HepG2 (cell line): ENCODE measurements around the gene ZNF77. TPM values are rescaled to one million over a fixed set of nuclear protein-coding genes. Genes with fewer than 3 reads are reported as not detected.

Source experiments
- HMGA1 ChIP-seq: sonication (generic); formaldehyde crosslinking; conservative IDR thresholded peaks from 2 replicates; pipeline ENCODE4 v1.4.0; 2020; ENCODE audit warnings: missing genetic modification reagents
- MTA1 ChIP-seq: sonication (generic); formaldehyde crosslinking; IDR thresholded peaks from 2 replicates; pipeline ENCODE4 v1.4.0; 2020; ENCODE audit warnings: missing genetic modification reagents, mild to moderate bottlenecking, borderline replicate concordance
- MYC ChIP-seq: sonication (generic); formaldehyde crosslinking; IDR thresholded peaks from 2 replicates; pipeline ENCODE4 v1.9.0; 2021; ENCODE audit warnings: missing genetic modification reagents, borderline replicate concordance
- SNAPC2 ChIP-seq: sonication (generic); formaldehyde crosslinking; IDR thresholded peaks from 2 replicates; pipeline ENCODE4 v1.8.1; 2022; ENCODE audit warnings: mild to moderate bottlenecking, missing genetic modification reagents
- TAF15 ChIP-seq: fragments of 200-400 bp; formaldehyde crosslinking; IDR thresholded peaks from one replicate; pipeline ENCODE4 v1.6.1; 2018; ENCODE audit warnings: mild to moderate bottlenecking, low read depth, low read length; ENCODE audit not compliant: poor library complexity, severe bottlenecking
- ZNF329 ChIP-seq: sonication (generic); formaldehyde crosslinking; IDR thresholded peaks from 2 replicates; pipeline ENCODE4 v1.9.0; 2021; ENCODE audit warnings: low read depth, mild to moderate bottlenecking, missing genetic modification reagents
- ZNF510 ChIP-seq: sonication (generic); formaldehyde crosslinking; IDR thresholded peaks from 2 replicates; pipeline ENCODE4 v1.4.0; 2020; ENCODE audit warnings: low read depth, mild to moderate bottlenecking, missing genetic modification reagents
- ZNF572 ChIP-seq: sonication (generic); formaldehyde crosslinking; IDR thresholded peaks from 2 replicates; pipeline ENCODE4 v1.5.1; 2020; ENCODE audit warnings: mild to moderate bottlenecking, missing genetic modification reagents
- ZNF749 ChIP-seq: sonication (generic); formaldehyde crosslinking; IDR thresholded peaks from 2 replicates; pipeline ENCODE4 v1.8.0; 2022; ENCODE audit warnings: mild to moderate bottlenecking, missing genetic modification reagents, moderate library complexity, borderline replicate concordance
- polyA plus RNA-seq, 8 experiments: library from polyadenylated mRNA; depleted of rRNA in 3 of 8; stranded (reverse) in 7 of 8; unstranded in 1 of 8; fragments of >200 nt; fragmentation: Illumina TruSeq in 4 of 8; extraction: Trizol in 4 of 8; gene quantifications; 2 replicates each; pipeline versions ENCODE4 v1.2.1 to v1.2.3, GENCODE V29; 2011 to 2016; ENCODE audit warnings: low read depth in 4 of 8, missing spikeins in 1 of 8, mixed read lengths in 1 of 8; ENCODE audit not compliant: insufficient read depth in 1 of 8
- total RNA-seq, 5 experiments: library from RNA; depleted of rRNA; stranded (reverse); fragments of >200 nt; fragmentation: Illumina TruSeq; extraction: Trizol; gene quantifications; 2 replicates each; pipeline ENCODE4 v1.2.3, GENCODE V29; 2016; ENCODE audit warnings: low read depth in 1 of 5
- TF ChIP-seq, protein P1 (sequence below): sonication (generic); formaldehyde crosslinking; IDR thresholded peaks from 2 replicates; pipeline ENCODE4 v1.8.1; 2022; ENCODE audit warnings: low read depth, mild to moderate bottlenecking, missing genetic modification reagents
- TF ChIP-seq, protein P2 (sequence below): sonication (generic); formaldehyde crosslinking; IDR thresholded peaks from 2 replicates; pipeline ENCODE4 v1.4.0; 2020; ENCODE audit warnings: missing genetic modification reagents
- TF ChIP-seq, protein P3 (sequence below): IDR thresholded peaks from 2 replicates; pipeline ENCODE4 v1.6.1; 2016; ENCODE audit warnings: low read depth, control low read depth
- TF ChIP-seq, protein P4 (sequence below): sonication (generic); formaldehyde crosslinking; IDR thresholded peaks from 2 replicates; pipeline ENCODE4 v1.5.1; 2020; ENCODE audit warnings: mild to moderate bottlenecking, missing genetic modification reagents, borderline replicate concordance
- TF ChIP-seq, protein P5 (sequence below): sonication (generic); formaldehyde crosslinking; IDR thresholded peaks from 2 replicates; pipeline ENCODE4 v1.8.1; 2023; ENCODE audit warnings: mild to moderate bottlenecking, missing genetic modification reagents, borderline replicate concordance
- TF ChIP-seq, protein P6 (sequence below): sonication (generic); formaldehyde crosslinking; IDR thresholded peaks from 2 replicates; pipeline ENCODE4 v1.5.1; 2020; ENCODE audit warnings: mild to moderate bottlenecking, missing genetic modification reagents, moderate library complexity

ZNF77 gene
- total and polyA plus RNA-seq, 2 of the 13 experiments (the other 11 are each of a cell fraction or from before 2014, with no cell fraction given), result 7.1 to 11.5 TPM

DNA sequence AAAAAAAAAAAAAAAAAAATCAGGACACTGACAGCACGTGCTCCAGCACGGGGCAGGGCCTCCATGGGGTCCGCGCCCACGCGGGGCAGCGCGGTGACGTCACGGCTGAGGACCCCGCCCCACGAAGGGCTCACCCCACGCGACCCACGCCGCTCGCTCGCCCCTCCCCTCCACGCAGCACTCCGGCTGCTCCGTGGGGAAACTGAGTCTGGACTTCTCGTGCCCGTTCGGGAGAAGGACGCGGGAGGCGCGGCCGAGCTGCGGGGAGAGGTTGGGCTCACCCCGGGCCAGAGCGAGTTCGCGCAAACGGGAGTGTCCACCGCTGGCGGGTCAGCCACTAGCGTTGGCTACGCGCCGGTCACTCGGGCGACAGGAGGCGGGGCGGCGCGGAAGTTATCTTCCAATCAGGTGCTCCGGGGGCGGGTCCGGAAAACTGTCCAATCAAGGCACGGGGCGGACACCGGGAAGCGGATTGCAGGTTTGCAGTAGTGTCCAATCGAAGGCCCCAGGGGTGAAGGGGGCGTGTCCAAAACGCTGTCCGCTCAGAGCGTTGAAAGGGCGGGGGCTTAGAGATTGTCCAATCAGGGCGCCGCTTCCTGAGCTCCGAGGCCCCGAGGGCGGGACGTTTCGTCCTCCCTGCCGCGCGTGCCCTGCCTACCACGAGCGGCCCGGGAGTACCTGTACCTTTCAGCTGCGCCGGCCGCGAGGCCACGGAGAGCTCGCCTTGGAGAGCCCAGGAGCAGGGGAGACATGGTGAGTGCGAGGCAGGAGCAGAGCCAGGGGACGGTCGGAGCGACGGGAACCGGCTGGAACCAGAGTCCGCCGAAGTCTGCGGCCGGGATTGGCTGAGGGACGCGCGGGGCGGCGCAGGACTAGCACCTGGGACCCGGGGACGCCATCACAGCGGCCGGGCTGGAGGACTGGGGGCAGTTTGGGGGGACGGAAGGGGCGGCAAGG, 44.2 kb downstream of the ZNF77 start, which contains the start of gene ZNF57 (continued):
- TF ChIP-seq, protein P1, sequence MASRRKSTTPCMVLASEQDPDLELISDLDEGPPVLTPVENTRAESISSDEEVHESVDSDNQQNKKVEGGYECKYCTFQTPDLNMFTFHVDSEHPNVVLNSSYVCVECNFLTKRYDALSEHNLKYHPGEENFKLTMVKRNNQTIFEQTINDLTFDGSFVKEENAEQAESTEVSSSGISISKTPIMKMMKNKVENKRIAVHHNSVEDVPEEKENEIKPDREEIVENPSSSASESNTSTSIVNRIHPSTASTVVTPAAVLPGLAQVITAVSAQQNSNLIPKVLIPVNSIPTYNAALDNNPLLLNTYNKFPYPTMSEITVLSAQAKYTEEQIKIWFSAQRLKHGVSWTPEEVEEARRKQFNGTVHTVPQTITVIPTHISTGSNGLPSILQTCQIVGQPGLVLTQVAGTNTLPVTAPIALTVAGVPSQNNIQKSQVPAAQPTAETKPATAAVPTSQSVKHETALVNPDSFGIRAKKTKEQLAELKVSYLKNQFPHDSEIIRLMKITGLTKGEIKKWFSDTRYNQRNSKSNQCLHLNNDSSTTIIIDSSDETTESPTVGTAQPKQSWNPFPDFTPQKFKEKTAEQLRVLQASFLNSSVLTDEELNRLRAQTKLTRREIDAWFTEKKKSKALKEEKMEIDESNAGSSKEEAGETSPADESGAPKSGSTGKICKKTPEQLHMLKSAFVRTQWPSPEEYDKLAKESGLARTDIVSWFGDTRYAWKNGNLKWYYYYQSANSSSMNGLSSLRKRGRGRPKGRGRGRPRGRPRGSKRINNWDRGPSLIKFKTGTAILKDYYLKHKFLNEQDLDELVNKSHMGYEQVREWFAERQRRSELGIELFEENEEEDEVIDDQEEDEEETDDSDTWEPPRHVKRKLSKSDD (CRISPR knock-in tag), result peak; percentile 84; the same call in 1 of the 2 replicates
- TF ChIP-seq ZNF749 (CRISPR knock-in tag), result peak; percentile 24; the same call in 1 of the 2 replicates
- TF ChIP-seq, protein P2, sequence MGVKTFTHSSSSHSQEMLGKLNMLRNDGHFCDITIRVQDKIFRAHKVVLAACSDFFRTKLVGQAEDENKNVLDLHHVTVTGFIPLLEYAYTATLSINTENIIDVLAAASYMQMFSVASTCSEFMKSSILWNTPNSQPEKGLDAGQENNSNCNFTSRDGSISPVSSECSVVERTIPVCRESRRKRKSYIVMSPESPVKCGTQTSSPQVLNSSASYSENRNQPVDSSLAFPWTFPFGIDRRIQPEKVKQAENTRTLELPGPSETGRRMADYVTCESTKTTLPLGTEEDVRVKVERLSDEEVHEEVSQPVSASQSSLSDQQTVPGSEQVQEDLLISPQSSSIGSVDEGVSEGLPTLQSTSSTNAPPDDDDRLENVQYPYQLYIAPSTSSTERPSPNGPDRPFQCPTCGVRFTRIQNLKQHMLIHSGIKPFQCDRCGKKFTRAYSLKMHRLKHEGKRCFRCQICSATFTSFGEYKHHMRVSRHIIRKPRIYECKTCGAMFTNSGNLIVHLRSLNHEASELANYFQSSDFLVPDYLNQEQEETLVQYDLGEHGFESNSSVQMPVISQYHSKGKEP (CRISPR knock-in tag), result no peak
- TF ChIP-seq MTA1 (CRISPR knock-in tag), result 0 out of 2 replicates have a peak, but pooled peaks have one; percentile 49
- no peak for TF ChIP-seq TAF15
- TF ChIP-seq, protein P3, sequence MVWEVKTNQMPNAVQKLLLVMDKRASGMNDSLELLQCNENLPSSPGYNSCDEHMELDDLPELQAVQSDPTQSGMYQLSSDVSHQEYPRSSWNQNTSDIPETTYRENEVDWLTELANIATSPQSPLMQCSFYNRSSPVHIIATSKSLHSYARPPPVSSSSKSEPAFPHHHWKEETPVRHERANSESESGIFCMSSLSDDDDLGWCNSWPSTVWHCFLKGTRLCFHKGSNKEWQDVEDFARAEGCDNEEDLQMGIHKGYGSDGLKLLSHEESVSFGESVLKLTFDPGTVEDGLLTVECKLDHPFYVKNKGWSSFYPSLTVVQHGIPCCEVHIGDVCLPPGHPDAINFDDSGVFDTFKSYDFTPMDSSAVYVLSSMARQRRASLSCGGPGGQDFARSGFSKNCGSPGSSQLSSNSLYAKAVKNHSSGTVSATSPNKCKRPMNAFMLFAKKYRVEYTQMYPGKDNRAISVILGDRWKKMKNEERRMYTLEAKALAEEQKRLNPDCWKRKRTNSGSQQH, result peak; percentile 59; the same call in 1 of the 2 replicates
- TF ChIP-seq ZNF510 (CRISPR knock-in tag), result no peak
- TF ChIP-seq, protein P4, sequence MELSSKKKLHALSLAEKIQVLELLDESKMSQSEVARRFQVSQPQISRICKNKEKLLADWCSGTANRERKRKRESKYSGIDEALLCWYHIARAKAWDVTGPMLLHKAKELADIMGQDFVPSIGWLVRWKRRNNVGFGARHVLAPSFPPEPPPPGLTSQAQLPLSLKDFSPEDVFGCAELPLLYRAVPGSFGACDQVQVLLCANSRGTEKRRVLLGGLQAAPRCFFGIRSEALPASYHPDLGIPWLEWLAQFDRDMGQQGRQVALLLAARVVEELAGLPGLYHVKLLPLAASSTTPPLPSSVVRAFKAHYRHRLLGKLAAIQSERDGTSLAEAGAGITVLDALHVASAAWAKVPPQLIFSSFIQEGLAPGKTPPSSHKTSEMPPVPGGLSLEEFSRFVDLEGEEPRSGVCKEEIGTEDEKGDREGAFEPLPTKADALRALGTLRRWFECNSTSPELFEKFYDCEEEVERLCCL (CRISPR knock-in tag), result no peak
- TF ChIP-seq, protein P5, sequence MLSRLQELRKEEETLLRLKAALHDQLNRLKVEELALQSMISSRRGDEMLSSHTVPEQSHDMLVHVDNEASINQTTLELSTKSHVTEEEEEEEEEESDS (CRISPR knock-in tag), result peak; percentile 73; the same call in 1 of the 2 replicates
- TF ChIP-seq SNAPC2 (CRISPR knock-in tag), result peak; percentile 45; the same call in 1 of the 2 replicates
- peak; percentile 70 for TF ChIP-seq MYC (CRISPR knock-in tag)
- no peak for TF ChIP-seq ZNF329
- TF ChIP-seq, protein P6, sequence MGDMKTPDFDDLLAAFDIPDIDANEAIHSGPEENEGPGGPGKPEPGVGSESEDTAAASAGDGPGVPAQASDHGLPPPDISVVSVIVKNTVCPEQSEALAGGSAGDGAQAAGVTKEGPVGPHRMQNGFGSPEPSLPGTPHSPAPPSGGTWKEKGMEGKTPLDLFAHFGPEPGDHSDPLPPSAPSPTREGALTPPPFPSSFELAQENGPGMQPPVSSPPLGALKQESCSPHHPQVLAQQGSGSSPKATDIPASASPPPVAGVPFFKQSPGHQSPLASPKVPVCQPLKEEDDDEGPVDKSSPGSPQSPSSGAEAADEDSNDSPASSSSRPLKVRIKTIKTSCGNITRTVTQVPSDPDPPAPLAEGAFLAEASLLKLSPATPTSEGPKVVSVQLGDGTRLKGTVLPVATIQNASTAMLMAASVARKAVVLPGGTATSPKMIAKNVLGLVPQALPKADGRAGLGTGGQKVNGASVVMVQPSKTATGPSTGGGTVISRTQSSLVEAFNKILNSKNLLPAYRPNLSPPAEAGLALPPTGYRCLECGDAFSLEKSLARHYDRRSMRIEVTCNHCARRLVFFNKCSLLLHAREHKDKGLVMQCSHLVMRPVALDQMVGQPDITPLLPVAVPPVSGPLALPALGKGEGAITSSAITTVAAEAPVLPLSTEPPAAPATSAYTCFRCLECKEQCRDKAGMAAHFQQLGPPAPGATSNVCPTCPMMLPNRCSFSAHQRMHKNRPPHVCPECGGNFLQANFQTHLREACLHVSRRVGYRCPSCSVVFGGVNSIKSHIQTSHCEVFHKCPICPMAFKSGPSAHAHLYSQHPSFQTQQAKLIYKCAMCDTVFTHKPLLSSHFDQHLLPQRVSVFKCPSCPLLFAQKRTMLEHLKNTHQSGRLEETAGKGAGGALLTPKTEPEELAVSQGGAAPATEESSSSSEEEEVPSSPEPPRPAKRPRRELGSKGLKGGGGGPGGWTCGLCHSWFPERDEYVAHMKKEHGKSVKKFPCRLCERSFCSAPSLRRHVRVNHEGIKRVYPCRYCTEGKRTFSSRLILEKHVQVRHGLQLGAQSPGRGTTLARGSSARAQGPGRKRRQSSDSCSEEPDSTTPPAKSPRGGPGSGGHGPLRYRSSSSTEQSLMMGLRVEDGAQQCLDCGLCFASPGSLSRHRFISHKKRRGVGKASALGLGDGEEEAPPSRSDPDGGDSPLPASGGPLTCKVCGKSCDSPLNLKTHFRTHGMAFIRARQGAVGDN (CRISPR knock-in tag), result peak; percentile 84
- peak; percentile 75 for TF ChIP-seq ZNF572 (CRISPR knock-in tag)
- no peak for TF ChIP-seq HMGA1 (CRISPR knock-in tag)
